ENCODE measurements around the gene BCLAF3. TPM values are rescaled to one million over a fixed set of nuclear protein-coding genes. Genes with fewer than 3 reads are reported as not detected.

BCLAF3 gene
- total RNA-seq, 4 donors from 2014 or later, result 7.0 to 10.0 (median 8.7) TPM

GRCh38 chrX:20015945-20016615 lies 25.2 kb upstream of the BCLAF3 start:
- DNase-seq (ENCODE audit: extremely low spot score), result no peak

GRCh38 chrX:20015422-20015821 lies 24.6 kb upstream of the BCLAF3 start:
- TF ChIP-seq POLR2AphosphoS5 (IDR thresholded peaks at IDR 0.05), result no peak
- TF ChIP-seq EP300 (IDR thresholded peaks at IDR 0.05), result no peak
- no peak for TF ChIP-seq POLR2A (IDR thresholded peaks at IDR 0.05; ENCODE audit: low read depth)
- no peak for TF ChIP-seq CTCF (IDR thresholded peaks at IDR 0.05)
- intact Hi-C loops (cut with DNase I), result no loop called here
- 33% methylated on average over 1 of the region's 1 CpG for WGBS

More at GRCh38 chrX:20015945-20016615, 25.2 kb upstream of the BCLAF3 start:
- Histone ChIP-seq H3K27me3 (no peaks in the 10 kb centered on the region), H3K36me3 (no peaks in the 10 kb centered on the region), H3K9me3 (peaks cover 0 to 24% (median 0%) of the 10 kb centered on the region in 4 donors), H3K27ac (replicated peaks in 1 of 4) (no peak overlapping the region), H3K4me1 (no peaks in the 10 kb centered on the region), H3K4me3 (no peak overlapping the region)
- TF ChIP-seq POLR2AphosphoS5 (IDR thresholded peaks at IDR 0.05), result no peak
- TF ChIP-seq EP300 (IDR thresholded peaks at IDR 0.05), result no peak
- no peak for TF ChIP-seq CTCF (IDR thresholded peaks at IDR 0.05)
- no peak for TF ChIP-seq POLR2A (IDR thresholded peaks at IDR 0.05; ENCODE audit: low read depth)
- intact Hi-C loops (cut with DNase I), result no loop called here
- WGBS, result 70% methylated on average over 9 of the region's 9 CpGs

GRCh38 chrX:20011608-20012007 lies 20.7 kb upstream of the BCLAF3 start:
- Histone ChIP-seq H3K4me3 (no peak overlapping the region), H3K9me3 (peaks cover 0 to 20% (median 0%) of the 10 kb centered on the region in 4 donors), H3K27me3 (no peaks in the 10 kb centered on the region), H3K36me3 (no peaks in the 10 kb centered on the region), H3K4me1 (no peaks in the 10 kb centered on the region), H3K27ac (replicated peaks in 1 of 4) (no peak overlapping the region)
- intact Hi-C loops (cut with DNase I), result no loop called here
- no peak for TF ChIP-seq POLR2AphosphoS5 (IDR thresholded peaks at IDR 0.05)
- DNase-seq (ENCODE audit: extremely low spot score), result no peak
- 83% methylated on average over 4 of the region's 4 CpGs for WGBS

More at GRCh38 chrX:20015422-20015821, 24.6 kb upstream of the BCLAF3 start:
- Histone ChIP-seq H3K4me1 (no peaks in the 10 kb centered on the region), H3K9me3 (peaks cover 0 to 24% (median 0%) of the 10 kb centered on the region in 4 donors), H3K27me3 (no peaks in the 10 kb centered on the region), H3K4me3 (no peak overlapping the region), H3K36me3 (no peaks in the 10 kb centered on the region), H3K27ac (replicated peaks in 1 of 4) (no peak overlapping the region)
- no peak for DNase-seq (ENCODE audit: extremely low spot score)

- no peak for DNase-seq (ENCODE audit: extremely low spot score)
- 79% methylated on average over 7 of the region's 7 CpGs for WGBS
- Histone ChIP-seq H3K9me3 (no peaks in the 10 kb centered on the region), H3K4me1 (no peaks in the 10 kb centered on the region), H3K27ac (replicated peaks in 1 of 4) (no peak overlapping the region), H3K36me3 (no peaks in the 10 kb centered on the region), H3K27me3 (no peaks in the 10 kb centered on the region), H3K4me3 (no peak overlapping the region)
- TF ChIP-seq EP300 (IDR thresholded peaks at IDR 0.05) (no peak), POLR2A (IDR thresholded peaks at IDR 0.05; ENCODE audit: low read depth) (no peak), POLR2AphosphoS5 (IDR thresholded peaks at IDR 0.05) (no peak), CTCF (IDR thresholded peaks at IDR 0.05) (no peak)
- intact Hi-C loops (cut with DNase I), result no loop called here
These were observed 17.2 kb upstream of the BCLAF3 start for GRCh38 chrX:20007962-20008622.

GRCh38 chrX:20005883-20006282 lies 15.0 kb upstream of the BCLAF3 start:
- Histone ChIP-seq H3K36me3 (no peaks in the 10 kb centered on the region), H3K27ac (replicated peaks in 1 of 4) (no peak overlapping the region), H3K27me3 (no peaks in the 10 kb centered on the region), H3K9me3 (no peaks in the 10 kb centered on the region), H3K4me3 (no peak overlapping the region), H3K4me1 (no peaks in the 10 kb centered on the region)
- intact Hi-C loops (cut with DNase I), result no loop called here
- WGBS, result 79% methylated on average over 2 of the region's 2 CpGs
- TF ChIP-seq EP300 (IDR thresholded peaks at IDR 0.05) (no peak), POLR2A (IDR thresholded peaks at IDR 0.05; ENCODE audit: low read depth) (no peak), CTCF (IDR thresholded peaks at IDR 0.05) (no peak), POLR2AphosphoS5 (IDR thresholded peaks at IDR 0.05) (no peak)
- no peak for DNase-seq (ENCODE audit: extremely low spot score)
